ENCODE results near the gene IDE.

Gene IDE

DNA sequence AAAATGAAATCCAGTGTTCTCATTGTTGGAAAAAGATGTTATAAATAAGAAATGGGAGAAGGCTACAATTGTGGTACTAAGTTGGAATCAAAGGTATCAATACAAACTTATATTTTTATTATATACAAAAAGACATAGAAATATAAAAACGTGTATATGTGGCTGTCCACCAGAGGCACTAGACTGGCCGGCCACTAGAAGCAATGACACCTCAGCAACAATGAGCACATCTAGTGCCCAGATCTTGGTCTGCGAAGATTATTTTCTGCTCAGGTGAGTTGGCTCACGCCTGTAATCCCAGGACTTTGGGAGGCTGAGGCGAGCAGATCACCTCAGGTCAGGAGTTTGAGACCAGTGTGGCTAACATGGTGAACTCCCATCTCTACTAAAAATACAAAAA is 21.6 kb downstream of the IDE start:
- TF ChIP-seq CTCF (conservative IDR thresholded peaks at IDR 0.05; ENCODE audit: low read length) (peak; percentile 49), EZH2phosphoT487 (IDR thresholded peaks at IDR 0.05; ENCODE audit: borderline replicate concordance) (no peak)
- Histone ChIP-seq H2AFZ (ENCODE audit: low read length) (no peak overlapping the region), H3K9me2 (replicated peaks; ENCODE audit: low read depth, low read length) (no peaks in the 10 kb centered on the region), H3F3A (ENCODE audit: low read depth) (no peaks in the 10 kb centered on the region), H4K20me1 (ENCODE audit: insufficient read depth, low read length, poor library complexity, severe bottlenecking) (no peaks in the 10 kb centered on the region), H3K9ac (ENCODE audit: low read depth, low read length, poor library complexity, severe bottlenecking) (no peak overlapping the region), H3K27me3 (ENCODE audit: insufficient read depth, low read length, poor library complexity, severe bottlenecking) (no peaks in the 10 kb centered on the region), H3K79me2 (ENCODE audit: insufficient read depth, low read length) (no peaks in the 10 kb centered on the region; the same call in 1 of the 2 replicates), H3K4me2 (ENCODE audit: low read depth, low read length, poor library complexity, severe bottlenecking) (no peak overlapping the region), H3K9me3 (ENCODE audit: insufficient read depth, low read depth, low read length) (no peaks in the 10 kb centered on the region; the same call in 1 of the 2 replicates), H3K4me1 (ENCODE audit: insufficient read depth, low read length, poor library complexity, severe bottlenecking) (no peaks in the 10 kb centered on the region), H3K4me3 (ENCODE audit: low read length, poor library complexity, severe bottlenecking) (no peak overlapping the region), H3K36me3 (ENCODE audit: insufficient read depth, low read length) (peaks cover 13% of the 10 kb centered on the region; the same call in 1 of the 2 replicates)

GRCh38 chr10:92550924-92551323 is 23.0 kb downstream of the IDE start:
- no peaks in the 10 kb centered on the region; the same call in 1 of the 2 replicates for H3K9me3 ChIP-seq (ENCODE audit: insufficient read depth, low read depth, low read length)
- peaks cover 13% of the 10 kb centered on the region; the same call in 1 of the 2 replicates for H3K36me3 ChIP-seq (ENCODE audit: insufficient read depth, low read length)
- H3K9ac ChIP-seq (ENCODE audit: low read depth, low read length, poor library complexity, severe bottlenecking): no peak overlapping the region
- H3K27me3 ChIP-seq (ENCODE audit: insufficient read depth, low read length, poor library complexity, severe bottlenecking): no peaks in the 10 kb centered on the region
- H3K4me3 ChIP-seq (ENCODE audit: low read length, poor library complexity, severe bottlenecking): no peak overlapping the region
- H3K9me2 ChIP-seq (replicated peaks; ENCODE audit: low read depth, low read length): no peaks in the 10 kb centered on the region
- no peaks in the 10 kb centered on the region for H3K4me1 ChIP-seq (ENCODE audit: insufficient read depth, low read length, poor library complexity, severe bottlenecking)
- no peak overlapping the region for H2AFZ ChIP-seq (ENCODE audit: low read length)
- H3F3A ChIP-seq (ENCODE audit: low read depth): no peaks in the 10 kb centered on the region
- no peak overlapping the region for H3K4me2 ChIP-seq (ENCODE audit: low read depth, low read length, poor library complexity, severe bottlenecking)
- TF ChIP-seq CTCF (conservative IDR thresholded peaks at IDR 0.05; ENCODE audit: low read length) (no peak), EZH2phosphoT487 (IDR thresholded peaks at IDR 0.05; ENCODE audit: borderline replicate concordance) (no peak)
- H4K20me1 ChIP-seq (ENCODE audit: insufficient read depth, low read length, poor library complexity, severe bottlenecking): no peaks in the 10 kb centered on the region
- H3K79me2 ChIP-seq (ENCODE audit: insufficient read depth, low read length): peaks cover 5% of the 10 kb centered on the region; the same call in 1 of the 2 replicates

DNA sequence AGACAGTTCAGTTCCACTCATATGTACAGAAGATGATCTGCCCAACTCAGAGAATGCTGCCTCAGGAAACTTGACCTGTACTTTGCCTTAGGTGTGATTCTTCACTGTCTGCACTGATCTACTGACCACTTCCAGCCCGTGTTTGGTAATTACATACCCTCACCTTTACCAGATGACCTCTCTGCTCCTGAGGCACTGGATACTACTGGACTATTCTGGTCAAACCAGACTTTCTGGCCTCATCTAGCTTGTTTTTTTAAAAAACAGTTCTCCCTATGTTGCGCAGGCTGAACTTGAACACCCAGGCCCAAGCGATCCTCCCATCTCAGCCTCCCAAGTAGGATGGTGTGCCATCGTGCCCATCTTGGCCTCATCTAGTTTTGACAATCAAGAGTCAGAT is 26.2 kb downstream of the IDE start:
- no peak overlapping the region for H3K9ac ChIP-seq (ENCODE audit: low read depth, low read length, poor library complexity, severe bottlenecking)
- H3K36me3 ChIP-seq (ENCODE audit: insufficient read depth, low read length): peaks cover 5% of the 10 kb centered on the region; the same call in 1 of the 2 replicates
- no peak for TF ChIP-seq EZH2phosphoT487 (IDR thresholded peaks at IDR 0.05; ENCODE audit: borderline replicate concordance)
- no peak for TF ChIP-seq CTCF (conservative IDR thresholded peaks at IDR 0.05; ENCODE audit: low read length)
- H2AFZ ChIP-seq (ENCODE audit: low read length): no peak overlapping the region
- H3F3A ChIP-seq (ENCODE audit: low read depth): peaks cover 2% of the 10 kb centered on the region; the same call in 1 of the 2 replicates
- no peaks in the 10 kb centered on the region for H3K27me3 ChIP-seq (ENCODE audit: insufficient read depth, low read length, poor library complexity, severe bottlenecking)
- peaks cover 9% of the 10 kb centered on the region for H4K20me1 ChIP-seq (ENCODE audit: insufficient read depth, low read length, poor library complexity, severe bottlenecking)
- H3K9me2 ChIP-seq (replicated peaks; ENCODE audit: low read depth, low read length): no peaks in the 10 kb centered on the region
- H3K4me3 ChIP-seq (ENCODE audit: low read length, poor library complexity, severe bottlenecking): no peak overlapping the region
- no peaks in the 10 kb centered on the region for H3K9me3 ChIP-seq (ENCODE audit: insufficient read depth, low read depth, low read length)
- H3K79me2 ChIP-seq (ENCODE audit: insufficient read depth, low read length): peaks cover 16% of the 10 kb centered on the region; the same call in 1 of the 2 replicates
- H3K4me2 ChIP-seq (ENCODE audit: low read depth, low read length, poor library complexity, severe bottlenecking): no peak overlapping the region
- H3K4me1 ChIP-seq (ENCODE audit: insufficient read depth, low read length, poor library complexity, severe bottlenecking): peaks cover 6% of the 10 kb centered on the region
